Heart right ventricle (tissue), 16 donors: ENCODE results near the gene SNX8. TPM values are rescaled to one million over a fixed set of nuclear protein-coding genes. Genes with fewer than 3 reads are reported as not detected.

ENCODE experiments used
- ATAC-seq, 8 donors: fragments of 200-7000 bp; cut with Tn5 transposase; one replicate each; pipeline ENCODE4 v1.9.1; 2020; ENCODE audit warnings: mild to moderate bottlenecking in 8 of 8, moderate library complexity in 8 of 8, moderate number of reproducible peaks in 1 of 8
- DNase-seq, 2 donors: peaks; one replicate each; pipeline ENCODE4 v3.0.0-alpha.2; 2020
- H3K27ac ChIP-seq, 10 donors: fragments of 200-600 bp; sonication (generic) in 2 of 10; one replicate each; pipeline versions ENCODE4 v1.5.0 to v1.8.0; 2020 to 2022; ENCODE audit warnings: mild to moderate bottlenecking in 3 of 10
- H3K27me3 ChIP-seq, 7 donors: fragments of 200-600 bp; one replicate each; pipeline ENCODE4 v1.8.0; 2021 to 2022; ENCODE audit warnings: mild to moderate bottlenecking in 2 of 7
- H3K36me3 ChIP-seq, 9 donors: fragments of 200-600 bp; sonication (generic) in 1 of 9; one replicate each; pipeline versions ENCODE4 v1.5.0 to v1.8.0; 2020 to 2022; ENCODE audit warnings: mild to moderate bottlenecking in 2 of 9
- H3K4me1 ChIP-seq, 9 donors: fragments of 200-600 bp; sonication (generic) in 1 of 9; one replicate each; pipeline versions ENCODE4 v1.5.0 to v1.8.0; 2020 to 2022; ENCODE audit warnings: mild to moderate bottlenecking in 4 of 9
- H3K4me3 ChIP-seq, 10 donors: fragments of 200-600 bp; sonication (generic) in 2 of 10; one replicate each; pipeline versions ENCODE4 v1.5.0 to v1.8.0; 2020 to 2022; ENCODE audit warnings: mild to moderate bottlenecking in 7 of 10, moderate library complexity in 2 of 10
- H3K9me3 ChIP-seq, 11 donors: fragments of 200-600 bp in 10 of 11; sonication (generic) in 2 of 11; one replicate each; pipeline versions ENCODE4 v1.5.0 to v1.8.0; 2013 to 2022; ENCODE audit warnings: mild to moderate bottlenecking in 2 of 11, control low read depth in 1 of 11, moderate library complexity in 1 of 11
- CTCF ChIP-seq, 9 donors: fragments of 200-600 bp; sonication (generic) in 2 of 9; IDR thresholded peaks; one replicate each; pipeline versions ENCODE4 v1.5.0 to v1.8.0; 2021 to 2022; ENCODE audit warnings: antibody characterized with exemption in 9 of 9, mild to moderate bottlenecking in 5 of 9, moderate library complexity in 1 of 9
- WGBS, 2 donors: extraction: QIAGEN DNeasy Blood & Tissue Kit; methylation state at CpG; one replicate each; pipeline ENCODE4 v1.1.7; 2013; ENCODE audit warnings: inconsistent platforms in 1 of 2; 5-methylcytosine and 5-hydroxymethylcytosine counted together
- intact Hi-C, 10 donors: fragments of 100-400 bp; cut with DNase I; formaldehyde crosslinking; loops; one replicate each; pipeline versions ENCODE4 v1.11.1 to v1.14.2; 2022
- polyA plus RNA-seq, 2 donors: library from polyadenylated mRNA; stranded (reverse); fragments of 200-250 nt; gene quantifications; one replicate each; pipeline ENCODE4 v1.2.3, GENCODE V29; 2013
- total RNA-seq, 10 donors: library from RNA; stranded (reverse); fragmentation: NEBNext Ultra II Directional in 3 of 10; extraction: Animal tissue kit (Norgen Biotek cat#: 25700) in 3 of 10; gene quantifications; one replicate each; pipeline versions ENCODE4 v1.2.1 to v1.2.4, GENCODE V29; 2021 to 2023
- donor health status: Arrhythmogenic right ventricular cardiomyopathy.
- donor health status: ischemic (EF 13 %, LVEDD 7.1; RV severe dilation, severe dysfunction).
- donor health status: healthy with polysubstance abuse.
- donor health status: DM: no; HTN: yes; CAD: no.
- donor health status: DM: no; HTN: no; CAD: no.
- donor health status: ischemic (EF 25% LVEDD 6.9; RV normal size, moderate dysfunction).
- donor health status: ischemic (EF 25% LVEDD 5.7; RV mildly dilated, moderate dysfunction).
- donor health status: healthy.
- donor health status: DM: yes; HTN: yes; CAD: no.
- donor health status: Ischemic cardiomyopathy.
- donor health status: ischemic (EF 35%, LVEDD 5.7; RV mildly dilated, moderate dysfunction).
- donor health status: nonischemic (EF 11% LVEDD 7.7; RV severe dilation, severe dysfunction).
- donor health status: DM: yes; HTN: yes; CAD: no.
- donor health status: PGD.
- donor health status: ischemic (EF 29% LVEDD 5.4; RV normal size, mild dysfunction).
- donor health status: nonischemic (EF 23%, LVEDD 6.1; RV moderate dilation, normal function).

The SNX8 gene
- total and polyA plus RNA-seq, 12 donors, result 14.7 to 31.8 (median 20.4) TPM

- Histone ChIP-seq H3K27me3 (no peaks in the 10 kb centered on the region), H3K36me3 (peaks cover 0 to 62% (median 12%) of the 10 kb centered on the region in 9 donors), H3K9me3 (no peaks in the 10 kb centered on the region), H3K27ac (no peak overlapping the region), H3K4me3 (no peak overlapping the region), H3K4me1 (peaks cover 0 to 10% (median 0%) of the 10 kb centered on the region in 9 donors)
- DNase-seq (no peak), ATAC-seq (no peak)
- intact Hi-C loops, result no loop called here
- TF ChIP-seq CTCF (IDR thresholded peaks at IDR 0.05), result no peak
- 82 to 87% methylated on average over 5 of the region's 5 CpGs for WGBS, 2 donors
Measured at GRCh38 chr7:2260820-2261219, 53.4 kb downstream of the SNX8 start.

- intact Hi-C loops, result loop anchor here in 2 of 10 donors (10.0 kb wide), 1 partner anchor 85 kb away; no protein-coding TSS in a partner anchor
- 93 to 95% methylated on average over 9 of the region's 9 CpGs for WGBS, 2 donors
- no peaks in the 10 kb centered on the region for H3K9me3 ChIP-seq
- no peaks in the 10 kb centered on the region for H3K27me3 ChIP-seq
- H3K4me3 ChIP-seq, result no peak overlapping the region
- TF ChIP-seq CTCF (IDR thresholded peaks at IDR 0.05), result no peak
- H3K4me1 ChIP-seq, result peaks cover 0 to 10% (median 0%) of the 10 kb centered on the region in 9 donors
- DNase-seq (no peak), ATAC-seq (no peak)
- H3K27ac ChIP-seq, result no peak overlapping the region
- H3K36me3 ChIP-seq, result peaks cover 0 to 67% (median 12%) of the 10 kb centered on the region in 9 donors
Measured at GRCh38 chr7:2259480-2259879, 54.8 kb downstream of the SNX8 start.

- no peaks in the 10 kb centered on the region for H3K9me3 ChIP-seq
- intact Hi-C loops, result loop anchor here in 2 of 10 donors (10.0 kb wide), 1 partner anchor 86 kb away; no protein-coding TSS in a partner anchor
- 94 to 97% methylated on average over 33 to 34 of the region's 34 CpGs for WGBS, 2 donors
- H3K27me3 ChIP-seq, result no peaks in the 10 kb centered on the region
- no peak overlapping the region for H3K4me3 ChIP-seq
- no peak for TF ChIP-seq CTCF (IDR thresholded peaks at IDR 0.05)
- peaks cover 0 to 10% (median 0%) of the 10 kb centered on the region in 9 donors for H3K4me1 ChIP-seq
- H3K27ac ChIP-seq, result no peak overlapping the region
- no peak for ATAC-seq
- H3K36me3 ChIP-seq, result peaks cover 0 to 67% (median 10%) of the 10 kb centered on the region in 9 donors
- no peak for DNase-seq
Measured at GRCh38 chr7:2258661-2259365, 55.4 kb downstream of the SNX8 start.

GRCh38 chr7:2257651-2258050 is 56.6 kb downstream of the SNX8 start:
- Histone ChIP-seq H3K36me3 (peaks cover 0 to 62% (median 0%) of the 10 kb centered on the region in 9 donors), H3K27ac (no peak overlapping the region), H3K4me3 (no peak overlapping the region), H3K9me3 (no peaks in the 10 kb centered on the region), H3K27me3 (no peaks in the 10 kb centered on the region), H3K4me1 (peaks cover 0 to 10% (median 0%) of the 10 kb centered on the region in 9 donors)
- WGBS, 2 donors, result 94 to 96% methylated on average over 17 of the region's 17 CpGs
- DNase-seq (no peak), ATAC-seq (no peak)
- intact Hi-C loops, result loop anchor here in 2 of 10 donors (10.0 kb wide), 1 partner anchor 87 kb away; no protein-coding TSS in a partner anchor
- TF ChIP-seq CTCF (IDR thresholded peaks at IDR 0.05), result no peak
